HG03520 (cell line): ENCODE data around the gene DOCK10.

Experiments used
- ATAC-seq: cut with Tn5 transposase; IDR thresholded peaks from one replicate; pipeline ENCODE4 v1.9.1; 2021; ENCODE audit warnings: mild to moderate bottlenecking, moderate library complexity; ENCODE audit not compliant: unreplicated experiment

The DOCK10 gene

DNA sequence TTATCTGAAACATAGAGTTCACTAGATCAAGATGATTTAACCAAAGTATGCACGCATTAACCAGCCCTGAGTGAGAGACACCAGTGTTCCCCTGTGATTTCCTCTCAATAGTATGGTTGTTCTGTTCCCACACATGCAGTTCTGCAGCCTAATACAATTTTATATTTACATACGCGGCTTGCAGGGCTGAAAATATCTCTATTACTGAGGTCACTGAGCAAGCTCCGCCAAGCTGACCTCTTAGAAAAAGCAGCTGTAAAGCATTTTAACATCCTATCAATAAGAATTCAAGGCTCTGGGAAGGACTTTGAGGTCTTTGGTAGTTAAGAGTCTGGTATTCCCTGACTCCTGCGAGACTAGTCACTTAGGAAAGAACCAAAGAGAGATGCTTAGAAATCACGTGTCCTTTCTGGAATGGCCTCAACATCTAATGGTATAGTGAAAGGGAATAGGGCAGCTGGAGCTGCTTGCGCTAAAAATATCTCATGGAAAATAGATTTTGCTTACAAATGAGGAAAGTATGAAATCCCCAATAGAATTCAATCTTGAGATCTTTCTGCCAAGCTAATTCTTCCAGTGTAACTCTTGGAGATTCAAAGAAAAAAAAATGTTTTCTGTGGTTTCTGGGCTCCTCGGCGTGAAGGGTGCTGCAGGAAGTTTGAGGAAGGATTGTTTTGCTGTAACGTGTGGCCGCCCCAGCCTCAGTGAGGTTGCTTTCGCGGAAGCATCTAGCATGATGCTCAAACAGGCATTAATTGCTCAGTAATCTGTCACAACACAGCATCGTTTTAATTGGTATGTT, 59.2 kb downstream of the DOCK10 start:
- no peak for ATAC-seq

DNA sequence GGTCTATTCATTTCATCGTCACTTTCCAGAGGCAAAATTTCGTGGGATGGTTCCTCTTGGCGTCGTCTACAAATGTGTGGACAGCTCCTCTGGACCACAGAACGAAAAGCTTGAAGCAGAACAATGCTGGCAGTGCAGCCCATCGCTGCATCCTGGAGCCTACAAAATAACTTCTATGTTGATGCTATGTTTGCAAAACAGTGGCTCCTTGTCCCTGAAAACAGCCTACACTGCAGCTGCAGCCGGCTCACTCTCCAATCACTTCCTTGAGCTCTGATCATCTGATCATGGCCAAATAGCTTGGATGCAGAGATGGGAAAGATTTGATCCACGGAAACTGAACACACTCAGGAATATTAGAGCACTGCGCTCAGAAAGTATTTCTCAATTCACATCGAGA, 60.0 kb downstream of the DOCK10 start:
- ATAC-seq = no peak

DNA sequence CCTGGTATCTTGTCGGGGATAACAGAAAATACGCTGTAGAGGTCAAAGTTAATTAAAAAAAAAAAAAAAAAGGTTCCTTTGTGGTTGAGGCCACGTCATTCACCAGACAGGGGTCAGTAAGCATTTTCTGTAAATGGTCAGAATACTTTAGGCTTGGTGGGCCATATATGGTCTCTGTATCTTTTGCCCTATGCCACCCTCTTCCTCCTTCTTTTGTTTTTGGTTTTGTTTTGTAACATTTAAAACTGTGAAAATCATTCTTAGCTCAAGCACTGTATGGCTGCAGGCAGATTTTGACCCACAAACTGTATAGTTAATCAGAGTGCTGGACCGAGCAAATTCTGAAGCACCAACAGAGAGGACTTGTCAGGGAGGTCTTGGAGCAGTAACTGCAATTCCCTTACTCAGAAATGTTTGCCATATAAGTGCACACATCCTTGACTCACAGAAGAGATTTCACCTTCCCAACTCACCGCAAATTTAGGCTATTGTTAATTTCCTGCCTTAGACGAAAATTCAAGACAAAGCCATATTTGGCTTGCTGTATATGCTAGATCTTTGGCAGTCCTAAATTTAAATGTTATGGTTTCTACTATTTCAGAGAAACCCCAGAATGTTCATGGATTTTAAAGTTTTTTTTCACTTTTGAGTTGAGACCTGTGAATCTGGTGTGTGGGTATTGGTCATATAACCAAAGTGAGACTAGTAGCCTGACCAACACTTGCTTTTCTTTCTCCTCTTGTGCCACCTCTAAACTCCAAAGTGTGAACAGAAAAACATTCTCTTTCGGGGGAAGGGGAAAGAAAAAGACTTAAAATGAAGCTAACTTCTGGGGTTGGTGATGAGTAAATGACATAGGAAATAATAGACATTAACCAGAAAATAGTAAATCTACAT, 65.4 kb downstream of the DOCK10 start:
- ATAC-seq = no peak

DNA sequence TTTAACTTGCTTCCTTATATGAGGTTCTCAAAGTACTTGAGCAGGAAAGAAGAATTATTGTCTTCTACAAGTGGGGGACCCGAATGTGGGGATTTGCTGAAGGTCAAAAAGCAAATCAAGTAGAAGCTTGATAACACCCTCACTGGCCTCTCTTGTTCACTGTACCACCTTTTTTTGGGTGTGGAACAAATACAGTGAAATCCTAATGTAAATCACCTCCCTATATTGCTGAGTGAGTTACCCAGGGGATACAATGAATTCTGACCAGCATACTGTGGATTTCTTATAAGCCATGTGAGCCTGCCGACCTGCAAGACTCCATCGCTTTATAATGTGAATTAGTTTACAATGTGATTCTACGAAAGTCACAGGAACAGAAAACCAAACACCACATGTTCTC, 66.5 kb downstream of the DOCK10 start:
- no peak for ATAC-seq

DNA sequence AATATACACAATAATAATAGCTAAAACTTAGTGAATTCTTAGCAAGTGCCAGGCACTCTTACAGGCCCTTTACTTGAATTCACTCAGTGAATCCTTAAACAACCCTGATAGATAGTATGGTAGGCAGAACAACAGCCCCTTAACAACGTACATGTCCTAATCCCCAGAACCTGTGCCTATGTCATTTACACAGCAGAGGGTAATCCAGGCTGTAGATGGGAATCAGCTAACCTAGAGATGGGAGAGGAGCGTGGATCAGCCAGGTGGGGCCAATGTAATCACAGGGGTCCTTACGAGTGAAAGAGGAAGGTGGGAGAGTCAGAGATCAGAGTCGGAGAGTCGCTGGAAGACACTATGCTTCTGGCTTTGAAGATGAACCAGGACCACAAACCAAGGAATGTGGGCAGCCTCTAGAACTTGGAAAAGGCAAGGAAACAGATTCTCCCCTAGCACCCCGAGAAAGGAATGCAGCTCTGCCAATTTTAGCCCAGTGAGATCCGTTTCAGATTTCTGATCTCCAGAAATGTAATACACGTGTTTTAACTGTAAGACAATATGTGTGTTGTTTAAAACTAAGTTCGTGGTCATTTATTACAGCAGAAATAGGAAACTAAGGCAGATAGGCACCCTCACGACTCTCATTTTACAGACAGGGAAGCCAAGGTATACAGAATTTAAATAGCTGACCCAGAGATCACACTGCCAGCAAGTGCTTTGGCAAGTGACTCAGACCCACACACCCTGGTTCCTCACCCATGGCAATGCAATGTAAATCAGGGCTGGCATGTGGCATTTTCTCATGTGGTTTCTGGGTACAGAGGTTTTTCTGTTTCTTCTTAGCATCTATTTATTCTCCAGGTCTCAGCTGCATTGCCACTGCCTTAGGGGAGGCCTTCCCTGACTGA, 68.9 kb downstream of the DOCK10 start:
- no peak for ATAC-seq

DNA sequence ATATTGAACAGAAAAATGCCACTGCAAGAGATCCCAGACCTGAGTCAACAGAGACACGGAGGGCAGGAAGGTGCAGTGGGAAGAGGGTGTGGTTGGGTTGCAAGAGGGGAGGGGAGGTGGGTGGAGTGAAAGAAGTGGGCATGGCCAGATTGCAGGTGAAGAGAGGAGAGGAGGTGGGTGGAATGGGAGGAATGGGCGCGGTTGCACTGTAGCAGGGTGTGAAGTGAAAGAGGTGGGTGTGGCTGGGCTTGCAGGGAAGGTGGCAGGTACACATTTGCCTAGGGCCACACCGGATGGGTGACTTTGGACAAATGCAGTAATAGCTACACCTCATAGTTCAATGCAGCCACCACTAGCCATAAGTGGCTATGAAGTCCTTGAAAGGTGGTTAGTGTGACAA, 71.1 kb downstream of the DOCK10 start:
- no peak for ATAC-seq

DNA sequence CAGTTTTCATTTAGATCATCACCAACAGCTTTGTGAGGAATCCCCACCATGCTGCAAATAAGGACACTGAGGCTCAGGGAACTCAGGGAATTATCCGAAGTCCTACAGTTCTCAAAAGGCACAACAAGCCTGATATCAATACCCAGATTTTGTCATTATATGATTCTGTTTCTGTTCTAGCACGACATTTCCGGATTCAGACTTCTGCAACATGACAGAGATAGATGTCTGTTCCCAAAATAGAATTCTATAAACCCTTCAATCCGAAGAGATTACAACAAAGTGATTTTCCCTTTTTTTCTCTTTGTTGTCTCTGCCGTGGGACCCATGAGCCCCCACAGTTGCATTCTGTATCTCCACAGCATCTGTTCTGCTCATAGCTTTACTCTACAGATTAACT, 72.0 kb downstream of the DOCK10 start:
- ATAC-seq = peak; percentile 39

DNA sequence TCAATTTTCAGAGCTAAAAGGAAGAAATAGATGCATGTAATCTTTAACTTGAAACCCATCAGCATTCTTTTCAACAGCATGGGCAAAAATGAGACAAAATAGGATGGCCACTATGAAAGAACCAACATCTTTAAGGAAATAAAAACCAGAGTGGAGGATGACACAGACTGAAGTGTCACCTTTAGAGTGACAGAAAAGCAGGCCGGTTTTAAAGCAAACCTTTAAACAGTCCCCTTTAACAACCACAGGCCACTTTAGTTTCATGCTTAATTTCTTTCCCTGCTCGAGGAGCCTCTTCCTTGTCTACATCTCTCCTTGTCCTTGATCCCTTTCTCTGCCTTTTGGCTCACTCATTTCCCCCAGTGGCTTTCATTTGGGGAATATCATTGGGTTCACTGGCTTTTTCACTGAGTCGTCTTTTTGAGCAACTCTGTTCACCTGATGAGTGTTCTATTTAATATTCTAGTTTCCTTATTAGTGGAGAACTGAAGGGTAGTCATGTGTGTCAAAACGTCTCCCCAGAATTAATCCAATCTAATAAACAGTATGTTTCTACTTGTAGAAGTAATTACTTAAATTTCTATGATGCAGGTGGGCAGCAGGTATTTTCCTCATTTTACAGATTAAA, 72.5 kb downstream of the DOCK10 start:
- ATAC-seq = peak; percentile 58

DNA sequence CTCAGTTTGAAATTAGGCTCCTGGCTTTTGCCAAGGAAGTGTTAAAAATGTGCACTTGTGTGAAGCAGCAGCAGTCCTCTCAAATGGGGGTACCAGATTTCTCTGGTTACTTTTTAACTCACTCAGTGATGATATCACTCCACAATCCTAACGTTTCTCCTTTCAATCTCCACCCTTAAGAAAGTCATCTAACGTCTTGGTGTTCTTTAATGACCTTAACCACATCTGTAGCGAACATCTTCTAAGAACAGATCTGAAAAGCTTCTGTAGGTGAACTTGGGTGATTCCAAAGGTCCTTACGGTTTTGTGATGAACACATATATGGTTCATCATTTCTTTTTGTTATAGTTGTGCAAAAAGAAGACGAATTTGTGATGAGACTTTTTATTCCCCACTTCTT, 73.2 kb downstream of the DOCK10 start:
- no peak for ATAC-seq

DNA sequence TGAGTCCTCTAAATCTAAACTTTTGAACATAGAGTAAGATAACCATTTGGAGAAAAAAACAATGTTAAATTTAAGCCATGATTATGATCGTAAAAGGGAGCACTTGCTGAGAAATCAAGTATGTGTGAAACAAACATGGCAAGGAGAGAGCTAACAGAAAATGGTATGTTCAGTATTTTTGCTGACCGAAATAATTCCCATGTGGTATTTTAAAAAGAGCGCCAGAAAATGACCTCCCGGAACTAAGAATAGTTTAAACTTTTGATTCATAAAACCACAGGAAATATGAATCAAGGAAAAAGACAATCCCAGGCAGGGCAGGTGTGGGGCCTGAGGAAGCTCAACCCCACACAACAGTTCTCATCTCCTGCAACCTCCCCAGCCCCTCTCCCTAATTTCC, 74.2 kb downstream of the DOCK10 start:
- no peak for ATAC-seq

DNA sequence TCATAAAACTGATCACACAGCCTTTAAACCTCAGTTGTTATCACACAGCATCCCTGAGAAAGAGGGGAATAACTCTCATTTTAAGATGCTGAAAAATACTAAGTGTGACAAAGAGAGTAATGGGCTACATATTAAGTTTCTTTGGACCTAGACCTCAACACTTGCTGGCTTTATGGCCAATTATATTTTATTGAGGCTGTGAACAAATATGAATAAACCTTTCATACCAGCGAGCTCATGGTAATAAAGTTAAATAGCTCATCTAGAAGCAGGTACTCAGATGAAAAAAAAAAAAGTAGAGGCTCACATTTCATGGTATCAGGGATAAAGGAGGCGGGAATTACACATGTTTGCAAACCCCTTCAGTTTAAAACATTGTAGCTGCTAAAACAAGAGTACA, 75.7 kb downstream of the DOCK10 start:
- ATAC-seq = no peak

DNA sequence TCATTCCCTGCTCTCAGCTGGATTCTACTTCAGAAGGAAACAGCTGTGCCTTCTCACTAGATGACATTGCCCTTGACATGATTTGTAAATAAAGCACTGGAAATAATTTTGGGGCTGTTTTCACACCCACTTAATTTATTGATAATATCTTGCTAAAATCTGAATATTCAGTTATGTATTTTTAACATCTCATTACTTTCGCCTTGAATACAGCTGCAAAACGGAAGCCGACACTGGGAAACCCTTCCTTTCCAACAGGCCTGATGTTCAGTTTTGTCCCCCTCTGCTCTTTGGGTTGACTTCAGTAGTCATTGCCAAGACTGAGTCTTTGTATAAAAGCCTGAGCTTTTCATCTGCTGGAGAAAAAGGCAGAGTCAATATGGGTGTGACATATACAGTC, 82.7 kb downstream of the DOCK10 start:
- no peak for ATAC-seq

DNA sequence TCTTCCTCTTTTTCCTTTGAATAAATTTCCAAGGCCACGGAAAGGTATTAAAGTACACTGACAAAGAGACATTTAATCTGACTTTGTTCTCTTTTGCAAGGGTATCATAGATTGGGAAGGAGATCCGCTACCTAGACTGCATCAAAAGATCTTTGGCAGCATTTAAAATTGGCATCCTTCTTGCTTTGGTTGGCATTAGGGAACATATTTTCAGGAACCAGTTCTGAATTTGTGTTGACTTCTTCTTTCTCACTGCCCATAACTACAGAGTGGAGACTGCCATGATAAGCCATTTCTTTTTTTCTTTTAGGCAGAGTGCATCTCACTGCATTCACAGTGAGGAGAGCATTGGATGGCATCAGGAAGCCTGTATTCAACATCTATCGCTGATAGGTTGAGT, 83.4 kb downstream of the DOCK10 start:
- ATAC-seq = no peak

DNA sequence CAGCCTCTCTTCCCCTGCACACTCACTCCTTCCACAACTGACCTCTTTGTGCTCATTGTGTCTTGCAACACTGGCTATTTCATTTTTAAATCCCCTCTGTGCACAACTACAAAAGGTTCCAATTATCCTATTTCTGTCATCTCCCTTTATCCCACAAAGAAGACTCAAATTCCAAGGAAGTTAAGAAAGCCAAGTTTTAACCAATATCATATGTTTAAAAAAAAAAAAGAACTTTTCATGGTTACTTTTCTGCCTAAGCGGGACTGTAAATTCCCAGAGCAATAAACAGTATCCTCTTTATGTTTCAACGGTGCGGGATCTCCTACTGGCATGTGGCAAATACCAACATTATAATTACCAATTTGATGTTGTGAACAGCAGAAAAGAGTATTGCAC, 83.8 kb downstream of the DOCK10 start:
- ATAC-seq = no peak

DNA sequence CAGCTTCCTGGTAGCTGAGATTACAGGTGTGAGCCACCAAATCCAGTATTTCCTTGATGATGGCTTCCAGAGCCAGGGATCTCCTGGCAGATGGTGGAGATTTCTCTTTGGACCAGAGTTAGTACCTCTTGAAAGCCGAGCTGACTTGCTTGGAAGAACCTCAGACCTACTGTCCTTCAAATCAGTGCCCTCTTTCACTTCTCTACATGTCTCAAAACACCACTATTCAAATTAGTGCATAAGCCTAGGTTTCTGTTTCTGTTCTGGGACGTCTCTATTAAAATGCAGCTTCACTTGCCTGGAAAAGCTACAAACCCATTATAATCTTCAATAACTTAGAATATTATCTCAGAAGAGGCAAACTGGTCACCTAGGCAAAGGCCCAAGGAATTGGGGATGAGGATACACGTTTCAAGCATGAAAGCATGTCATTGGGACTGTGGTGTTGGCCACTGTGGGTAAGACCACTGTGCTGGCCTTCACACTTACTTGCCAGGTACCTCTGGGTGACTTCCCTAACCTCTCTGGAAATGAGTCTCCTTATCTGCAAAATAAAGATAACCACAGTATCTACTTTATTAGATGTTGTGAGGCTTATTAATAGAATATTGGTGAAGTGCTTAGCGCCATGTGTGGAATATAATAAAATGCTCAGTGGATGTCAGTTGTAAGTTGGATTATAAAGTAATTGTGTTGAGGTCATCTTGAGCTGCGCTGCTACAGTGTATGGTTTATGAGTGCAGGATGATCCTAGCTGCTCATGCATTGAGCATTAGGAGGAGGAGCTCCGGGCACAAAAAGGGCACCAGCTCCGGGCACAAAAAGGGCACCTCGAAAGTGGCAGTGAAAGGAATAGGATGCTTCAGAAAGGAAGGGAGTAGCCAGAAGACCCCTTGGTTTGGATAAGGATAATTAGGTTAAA, 84.5 kb downstream of the DOCK10 start:
- peak; percentile 90 for ATAC-seq

DNA sequence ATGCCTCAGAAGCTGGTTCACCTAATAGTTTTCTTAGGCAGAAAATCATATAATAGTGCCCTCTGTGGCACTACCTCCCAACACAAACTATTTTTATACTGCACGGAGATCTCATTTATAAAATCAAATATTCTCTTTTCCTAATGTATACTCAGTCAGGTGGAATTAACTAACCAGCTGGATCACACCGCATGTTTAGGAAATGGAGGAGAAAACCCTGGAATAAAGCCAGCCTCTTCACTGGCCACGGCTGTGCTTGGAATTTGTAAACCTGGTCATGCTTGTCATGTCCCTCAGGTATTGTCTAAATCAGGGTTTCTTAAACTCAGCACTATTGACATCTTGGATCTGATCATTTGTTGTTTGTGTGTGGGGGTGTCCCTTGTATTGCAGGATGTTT, 85.6 kb downstream of the DOCK10 start:
- no peak for ATAC-seq

DNA sequence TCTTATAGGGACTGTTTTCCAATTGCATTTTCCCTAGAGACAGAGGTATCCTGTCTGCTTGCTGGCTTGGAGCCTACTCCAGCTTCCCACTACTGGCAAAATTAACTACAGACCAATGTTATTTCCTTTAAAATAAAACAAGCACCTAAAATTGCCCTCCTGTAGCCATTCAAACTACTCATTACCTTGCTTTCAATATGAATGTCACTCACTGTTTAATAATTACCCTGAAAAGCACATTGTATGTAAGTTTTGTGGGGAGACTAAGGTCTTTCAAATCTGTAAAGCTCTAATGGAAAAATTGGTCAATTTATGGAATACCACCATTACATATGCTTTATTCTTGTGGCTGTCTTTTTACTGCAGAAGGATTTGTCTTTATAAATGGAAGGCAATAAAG, 87.3 kb downstream of the DOCK10 start:
- peak; percentile 25 for ATAC-seq

DNA sequence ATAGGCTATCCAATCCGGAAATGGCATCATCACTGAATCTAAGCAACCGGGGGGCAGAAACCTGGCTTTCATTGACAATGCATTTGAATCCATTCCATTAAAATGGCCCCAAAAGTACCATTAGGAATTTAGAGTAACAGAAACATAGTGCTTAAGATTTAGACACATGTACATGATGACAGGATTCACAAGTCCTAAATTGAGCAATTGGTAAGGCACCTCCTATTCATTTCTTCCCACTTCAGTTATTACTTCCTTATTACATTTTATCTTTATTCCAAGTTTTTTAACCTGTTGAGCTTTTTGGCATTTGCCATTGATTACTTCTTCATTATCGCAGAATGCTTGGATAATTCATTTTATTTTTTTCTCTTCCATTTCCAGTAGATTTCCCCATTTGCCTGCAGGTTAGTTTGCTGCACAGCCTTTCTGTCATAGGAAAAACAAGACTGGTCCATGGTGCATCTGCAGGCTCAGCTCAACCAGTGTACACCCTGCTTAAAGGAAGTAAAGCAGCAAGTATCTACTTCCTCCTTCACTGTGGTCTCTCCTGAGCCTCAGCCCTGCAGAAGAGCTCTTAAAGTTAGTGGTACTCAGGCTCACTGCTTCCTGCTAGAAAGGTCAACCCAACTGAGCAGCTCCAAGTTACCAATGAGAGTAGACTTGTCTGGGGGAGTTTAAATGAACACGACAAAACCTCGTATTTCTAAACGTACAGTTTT, 89.2 kb downstream of the DOCK10 start:
- ATAC-seq = peak; percentile 61
